ENCODE results near the gene GNAI2.

GRCh38 chr3:50241713-50242380 lies 5.8 kb downstream of the GNAI2 start:
- TF ChIP-seq CTCF (optimal IDR thresholded peaks at IDR 0.05 in 1 of 3, IDR thresholded peaks at IDR 0.05 in 1 of 3, conservative IDR thresholded peaks at IDR 0.05 in 1 of 3; ENCODE audit: extremely low read depth in 1 of 3, insufficient read depth in 2 of 3, low read length in 3 of 3) (no peak), EZH2 (IDR thresholded peaks at IDR 0.05; ENCODE audit: low read length) (no peak)
